Endothelial cell of umbilical vein (primary cell): ENCODE results near the gene RGS7.

Source experiments
- CTCF ChIP-seq, 2 donors: IDR thresholded peaks; 1 replicate in 1 of 2; 2 replicates in 1 of 2; pipeline ENCODE4 v1.5.1; 2011; ENCODE audit warnings: low read length in 2 of 2, mild to moderate bottlenecking in 2 of 2, moderate library complexity in 2 of 2, control low read depth in 1 of 2, inconsistent platforms in 1 of 2, low read depth in 1 of 2; ENCODE audit not compliant: insufficient read depth in 1 of 2; ENCODE audit errors: extremely low read depth in 1 of 2
- EZH2 ChIP-seq: IDR thresholded peaks from 2 replicates; pipeline ENCODE4 v1.6.1; 2012; ENCODE audit warnings: borderline replicate concordance, low read depth, mild to moderate bottlenecking, moderate library complexity, low read length, inconsistent platforms; ENCODE audit not compliant: severe bottlenecking
- MYC ChIP-seq: IDR thresholded peaks from one replicate; pipeline ENCODE4 v1.6.1; 2011; ENCODE audit warnings: mild to moderate bottlenecking, low read depth, low read length
- POLR2A ChIP-seq: IDR thresholded peaks from 2 replicates; pipeline ENCODE4 v1.6.1; 2012; ENCODE audit warnings: low read depth, mild to moderate bottlenecking, control low read depth, low read length
- POLR2AphosphoS5 ChIP-seq: IDR thresholded peaks from 2 replicates; pipeline ENCODE4 v1.6.1; 2012; ENCODE audit warnings: low read depth, mild to moderate bottlenecking, control low read depth, low read length, moderate library complexity; ENCODE audit not compliant: insufficient read depth
- TF ChIP-seq, protein P1 (sequence below): IDR thresholded peaks from 2 replicates; pipeline ENCODE4 v1.6.1; 2011; ENCODE audit not compliant: insufficient read depth, insufficient read length

DNA sequence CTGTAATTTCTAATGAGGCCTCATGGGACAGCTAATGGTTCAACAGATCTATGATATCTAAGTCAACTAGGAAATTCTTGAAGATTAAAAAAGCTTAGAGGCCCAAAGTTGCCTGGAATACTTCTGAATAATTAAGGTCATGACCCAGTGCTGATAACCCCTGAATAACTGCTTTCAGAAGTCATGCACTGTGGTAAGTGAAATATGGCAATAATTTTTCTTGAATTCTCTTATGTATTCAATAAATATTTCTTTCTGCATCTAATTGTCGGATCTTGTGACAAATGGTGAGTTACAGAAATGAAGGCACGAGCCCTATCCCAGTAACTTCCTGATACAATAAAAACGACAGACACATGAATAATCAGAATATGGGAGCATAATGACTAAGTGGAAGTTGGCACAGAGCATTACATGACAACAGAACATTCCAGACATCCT, 525.8 kb downstream of the RGS7 start:
- TF ChIP-seq CTCF (IDR thresholded peaks at IDR 0.05; ENCODE audit: extremely low read depth in 1 of 2, insufficient read depth in 1 of 2, low read depth in 1 of 2, low read length in 2 of 2) (no peak), EZH2 (no peak), MYC (no peak), POLR2A (no peak), POLR2AphosphoS5 (peak; percentile 55)
- TF ChIP-seq, protein P1, sequence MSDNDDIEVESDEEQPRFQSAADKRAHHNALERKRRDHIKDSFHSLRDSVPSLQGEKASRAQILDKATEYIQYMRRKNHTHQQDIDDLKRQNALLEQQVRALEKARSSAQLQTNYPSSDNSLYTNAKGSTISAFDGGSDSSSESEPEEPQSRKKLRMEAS: no peak
